K562 (cell line): ENCODE measurements around the gene STX2. TPM values are rescaled to one million over a fixed set of nuclear protein-coding genes. Genes with fewer than 3 reads are reported as not detected.
A peak's percentile ranks its signal among the peaks of the same experiment; 100 is the strongest.

ENCODE experiments used
- BCOR ChIP-seq: fragments of 450-650 bp; IDR thresholded peaks from 2 replicates; pipeline ENCODE4 v1.6.1; 2016
- BRD9 ChIP-seq: fragments of 450-650 bp; IDR thresholded peaks from 2 replicates; pipeline ENCODE4 v1.6.1; 2018; ENCODE audit warnings: low read depth; ENCODE audit not compliant: partially characterized antibody
- CAMTA2 ChIP-seq: fragments of 250-450 bp; sonication (Bioruptor Pico); conservative IDR thresholded peaks from 2 replicates; pipeline ENCODE4 v1.5.1; 2022
- CBFA2T2 ChIP-seq: fragments of 450-650 bp; conservative IDR thresholded peaks from 2 replicates; pipeline ENCODE4 v1.6.1; 2017; ENCODE audit warnings: mild to moderate bottlenecking
- CBX5 ChIP-seq: IDR thresholded peaks from 2 replicates; pipeline ENCODE4 v1.6.1; 2014; ENCODE audit warnings: low read depth, borderline replicate concordance
- DMBX1 ChIP-seq: fragments of 250-450 bp; sonication (Bioruptor Pico); IDR thresholded peaks from 2 replicates; pipeline ENCODE4 v1.8.0; 2022; ENCODE audit warnings: inconsistent platforms, mild to moderate bottlenecking, moderate library complexity, borderline replicate concordance
- DNMT1 ChIP-seq: fragments of 450-650 bp; IDR thresholded peaks from 2 replicates; pipeline ENCODE4 v1.6.1; 2016; ENCODE audit warnings: antibody characterized with exemption, mild to moderate bottlenecking
- HCFC1 ChIP-seq: IDR thresholded peaks from 2 replicates; pipeline ENCODE4 v1.6.1; 2012; ENCODE audit warnings: low read depth, low read length, improper control_type of control experiment
- HDAC1 ChIP-seq, 2 experiments: fragments of 450-650 bp; IDR thresholded peaks; 2 replicates each; pipeline ENCODE4 v1.6.1; 2016 to 2017; ENCODE audit warnings: inconsistent platforms in 1 of 2, mild to moderate bottlenecking in 1 of 2, moderate library complexity in 1 of 2
- POLR2G ChIP-seq: fragments of 200-400 bp; formaldehyde crosslinking; IDR thresholded peaks from 2 replicates; pipeline ENCODE4 v1.6.1; 2017; ENCODE audit warnings: low read depth, mild to moderate bottlenecking, antibody characterized with exemption, low read length, moderate library complexity
- PPARD ChIP-seq: fragments of 250-450 bp; sonication (Bioruptor Pico); IDR thresholded peaks from 2 replicates; pipeline ENCODE4 v1.8.0; 2022; ENCODE audit warnings: inconsistent platforms, mild to moderate bottlenecking, moderate library complexity
- RAD21 ChIP-seq, 2 experiments: fragments of 250-450 bp in 1 of 2; fragments of 450-650 bp in 1 of 2; sonication (Bioruptor Pico) in 1 of 2; formaldehyde crosslinking in 1 of 2; IDR thresholded peaks in 1 of 2; conservative IDR thresholded peaks in 1 of 2; 2 replicates each; pipeline versions ENCODE4 v1.4.0 to v1.8.0; 2020 to 2022; ENCODE audit warnings: mild to moderate bottlenecking in 2 of 2, moderate library complexity in 1 of 2
- SIN3A ChIP-seq, 2 experiments: fragments of 150-350 bp in 1 of 2; IDR thresholded peaks; 2 replicates each; pipeline ENCODE4 v1.6.1; 2011 to 2016; ENCODE audit warnings: borderline replicate concordance in 2 of 2, low read depth in 2 of 2, low read length in 2 of 2, mild to moderate bottlenecking in 2 of 2, moderate library complexity in 2 of 2; ENCODE audit not compliant: control insufficient read depth in 1 of 2
- SREBF2 ChIP-seq: sonication (generic); formaldehyde crosslinking; IDR thresholded peaks from 2 replicates; pipeline ENCODE4 v1.4.0; 2020; ENCODE audit warnings: mild to moderate bottlenecking, missing genetic modification reagents
- ZFP1 ChIP-seq: fragments of 450-650 bp; formaldehyde crosslinking; IDR thresholded peaks from 2 replicates; pipeline ENCODE4 v1.4.0; 2020; ENCODE audit warnings: mild to moderate bottlenecking, mixed read lengths
- ZFPM2 ChIP-seq: fragments of 250-450 bp; sonication (Bioruptor Pico); IDR thresholded peaks from 2 replicates; pipeline ENCODE4 v1.5.1; 2022; ENCODE audit warnings: mild to moderate bottlenecking
- ZKSCAN3 ChIP-seq: fragments of 250-450 bp; sonication (Bioruptor Pico); IDR thresholded peaks from 2 replicates; pipeline ENCODE4 v1.4.0; 2020
- ZNF431 ChIP-seq: sonication (generic); formaldehyde crosslinking; IDR thresholded peaks from 2 replicates; pipeline ENCODE4 v1.8.0; 2022; ENCODE audit warnings: mild to moderate bottlenecking, missing genetic modification reagents
- polyA plus RNA-seq, 8 experiments: library from polyadenylated mRNA; depleted of rRNA in 4 of 8; stranded (reverse) in 5 of 8; unstranded in 3 of 8; fragments of >200 nt; fragmentation: Nextera tagmentation in 2 of 8; fragmentation: Illumina TruSeq in 1 of 8; extraction: Ambion mirVana in 2 of 8; extraction: Trizol in 1 of 8; gene quantifications; 2 replicates each; pipeline versions ENCODE4 v1.2.1 to v1.2.3, GENCODE V29; 2011 to 2014; ENCODE audit warnings: inconsistent platforms in 1 of 8, missing spikeins in 1 of 8
- total RNA-seq, 7 experiments: library from RNA; depleted of rRNA in 6 of 7; stranded (reverse); fragments of >200 nt in 6 of 7; fragmentation: Illumina TruSeq in 2 of 7; extraction: Trizol in 2 of 7; gene quantifications; 2 replicates each; pipeline versions ENCODE4 v1.2.1 to v1.2.3, GENCODE V29; 2011 to 2021; ENCODE audit warnings: low replicate concordance in 1 of 7
- TF ChIP-seq, protein P1 (sequence below), 2 experiments: fragments of 450-650 bp in 1 of 2; sonication (generic) in 1 of 2; formaldehyde crosslinking in 1 of 2; IDR thresholded peaks in 1 of 2; conservative IDR thresholded peaks in 1 of 2; 2 replicates each; pipeline versions ENCODE4 v1.6.1 to v1.8.1; 2016 to 2023; ENCODE audit warnings: mild to moderate bottlenecking in 2 of 2, moderate library complexity in 2 of 2, inconsistent platforms in 1 of 2, missing genetic modification reagents in 1 of 2
- TF ChIP-seq, protein P2 (sequence below), 2 experiments: IDR thresholded peaks; 2 replicates each; pipeline ENCODE4 v1.6.1; 2011; ENCODE audit warnings: borderline replicate concordance in 1 of 2, control low read depth in 1 of 2, low read depth in 1 of 2, low read length in 1 of 2, mild to moderate bottlenecking in 1 of 2, mixed read lengths in 1 of 2, moderate library complexity in 1 of 2; ENCODE audit not compliant: insufficient read depth in 1 of 2, insufficient read length in 1 of 2, poor library complexity in 1 of 2, severe bottlenecking in 1 of 2; ENCODE audit errors: extremely low read depth in 1 of 2
- TF ChIP-seq, protein P3 (sequence below): fragments of 450-650 bp; IDR thresholded peaks from 2 replicates; pipeline ENCODE4 v1.7.1; 2018; ENCODE audit warnings: mild to moderate bottlenecking, low read depth; ENCODE audit not compliant: partially characterized antibody
- TF ChIP-seq, protein P4 (sequence below): sonication (generic); formaldehyde crosslinking; IDR thresholded peaks from 2 replicates; pipeline ENCODE4 v1.9.0; 2022; ENCODE audit warnings: mild to moderate bottlenecking, missing genetic modification reagents

The STX2 gene
- total and polyA plus RNA-seq, 9 of the 15 experiments (the other 6 are each of a cell fraction or from before 2014, with no cell fraction given) = 22.2 to 54.6 (median 30.8) TPM

DNA sequence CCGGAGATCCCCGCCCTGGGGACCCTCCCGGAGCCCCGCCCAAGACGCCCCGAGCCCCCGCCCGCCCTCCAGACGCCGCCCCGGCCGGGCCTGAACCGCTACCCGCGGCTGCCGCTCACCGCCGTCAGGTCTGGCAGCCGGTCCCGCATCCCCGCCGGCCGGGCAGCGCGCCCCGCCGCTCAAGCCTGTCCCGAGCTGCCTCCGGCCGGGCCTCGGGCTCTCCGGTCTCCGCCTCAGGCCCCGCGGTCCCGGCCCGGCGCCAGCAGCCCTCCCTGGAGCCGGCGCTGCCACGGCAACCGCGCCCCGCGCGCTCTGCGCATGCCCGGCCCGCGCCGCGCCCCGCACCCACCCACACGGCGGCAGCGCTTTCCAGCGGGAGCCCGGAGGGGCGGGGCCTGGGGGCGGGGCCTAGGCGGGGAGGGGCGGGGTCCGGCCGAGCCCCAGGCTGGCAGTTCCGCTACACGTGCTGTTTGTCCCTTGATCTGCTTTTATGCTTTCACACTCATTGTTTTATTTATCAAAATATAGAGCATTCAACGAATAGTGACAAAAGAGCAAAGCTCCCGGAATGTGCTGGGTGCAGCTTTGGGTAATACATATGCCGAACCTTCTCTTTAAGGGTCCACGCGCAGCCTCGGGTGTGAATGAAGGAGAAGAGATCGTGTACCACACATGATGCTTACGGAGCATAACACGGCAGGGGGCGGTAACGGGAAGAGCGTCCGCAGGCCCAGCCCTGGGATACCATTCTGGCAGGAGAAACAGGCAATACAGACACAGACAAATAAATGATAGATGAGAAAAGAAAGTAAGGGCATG lies at the start of gene STX2 (continued):
- no peak for TF ChIP-seq ZFP1 (CRISPR knock-in tag)
- TF ChIP-seq RAD21 (CRISPR knock-in tag; conservative IDR thresholded peaks at IDR 0.05 in 1 of 2, IDR thresholded peaks at IDR 0.05 in 1 of 2) = peak; percentile 45 to 69
- no peak for TF ChIP-seq PPARD (CRISPR knock-in tag)
- TF ChIP-seq ZKSCAN3 (CRISPR knock-in tag) = no peak
- TF ChIP-seq CBFA2T2 = no peak
- TF ChIP-seq, protein P1, sequence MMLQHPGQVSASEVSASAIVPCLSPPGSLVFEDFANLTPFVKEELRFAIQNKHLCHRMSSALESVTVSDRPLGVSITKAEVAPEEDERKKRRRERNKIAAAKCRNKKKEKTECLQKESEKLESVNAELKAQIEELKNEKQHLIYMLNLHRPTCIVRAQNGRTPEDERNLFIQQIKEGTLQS (IDR thresholded peaks at IDR 0.05) = no peak
- TF ChIP-seq, protein P1 (CRISPR knock-in tag; conservative IDR thresholded peaks at IDR 0.05) = peak; percentile 59; the same call in 1 of the 2 replicates
- TF ChIP-seq SREBF2 (CRISPR knock-in tag) = no peak
- TF ChIP-seq BCOR = peak; percentile 73
- TF ChIP-seq, protein P2, sequence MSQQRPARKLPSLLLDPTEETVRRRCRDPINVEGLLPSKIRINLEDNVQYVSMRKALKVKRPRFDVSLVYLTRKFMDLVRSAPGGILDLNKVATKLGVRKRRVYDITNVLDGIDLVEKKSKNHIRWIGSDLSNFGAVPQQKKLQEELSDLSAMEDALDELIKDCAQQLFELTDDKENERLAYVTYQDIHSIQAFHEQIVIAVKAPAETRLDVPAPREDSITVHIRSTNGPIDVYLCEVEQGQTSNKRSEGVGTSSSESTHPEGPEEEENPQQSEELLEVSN (IDR thresholded peaks at IDR 0.05; ENCODE audit: borderline replicate concordance in 1 of 2, extremely low read depth in 1 of 2, insufficient read depth in 1 of 2, insufficient read length in 1 of 2, low read depth in 1 of 2, low read length in 1 of 2, poor library complexity in 1 of 2, severe bottlenecking in 1 of 2) = peak; percentile 59 to 71
- TF ChIP-seq SIN3A (IDR thresholded peaks at IDR 0.05; ENCODE audit: borderline replicate concordance in 2 of 2, control insufficient read depth in 1 of 2, low read depth in 2 of 2, low read length in 2 of 2) = peak; percentile 73 to 81; a peak in 2 of 4 replicates
- TF ChIP-seq CAMTA2 (CRISPR knock-in tag) = no peak
- peak; percentile 65 for TF ChIP-seq BRD9
- TF ChIP-seq, protein P3, sequence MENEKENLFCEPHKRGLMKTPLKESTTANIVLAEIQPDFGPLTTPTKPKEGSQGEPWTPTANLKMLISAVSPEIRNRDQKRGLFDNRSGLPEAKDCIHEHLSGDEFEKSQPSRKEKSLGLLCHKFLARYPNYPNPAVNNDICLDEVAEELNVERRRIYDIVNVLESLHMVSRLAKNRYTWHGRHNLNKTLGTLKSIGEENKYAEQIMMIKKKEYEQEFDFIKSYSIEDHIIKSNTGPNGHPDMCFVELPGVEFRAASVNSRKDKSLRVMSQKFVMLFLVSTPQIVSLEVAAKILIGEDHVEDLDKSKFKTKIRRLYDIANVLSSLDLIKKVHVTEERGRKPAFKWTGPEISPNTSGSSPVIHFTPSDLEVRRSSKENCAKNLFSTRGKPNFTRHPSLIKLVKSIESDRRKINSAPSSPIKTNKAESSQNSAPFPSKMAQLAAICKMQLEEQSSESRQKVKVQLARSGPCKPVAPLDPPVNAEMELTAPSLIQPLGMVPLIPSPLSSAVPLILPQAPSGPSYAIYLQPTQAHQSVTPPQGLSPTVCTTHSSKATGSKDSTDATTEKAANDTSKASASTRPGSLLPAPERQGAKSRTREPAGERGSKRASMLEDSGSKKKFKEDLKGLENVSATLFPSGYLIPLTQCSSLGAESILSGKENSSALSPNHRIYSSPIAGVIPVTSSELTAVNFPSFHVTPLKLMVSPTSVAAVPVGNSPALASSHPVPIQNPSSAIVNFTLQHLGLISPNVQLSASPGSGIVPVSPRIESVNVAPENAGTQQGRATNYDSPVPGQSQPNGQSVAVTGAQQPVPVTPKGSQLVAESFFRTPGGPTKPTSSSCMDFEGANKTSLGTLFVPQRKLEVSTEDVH = peak; percentile 61
- TF ChIP-seq, protein P4, sequence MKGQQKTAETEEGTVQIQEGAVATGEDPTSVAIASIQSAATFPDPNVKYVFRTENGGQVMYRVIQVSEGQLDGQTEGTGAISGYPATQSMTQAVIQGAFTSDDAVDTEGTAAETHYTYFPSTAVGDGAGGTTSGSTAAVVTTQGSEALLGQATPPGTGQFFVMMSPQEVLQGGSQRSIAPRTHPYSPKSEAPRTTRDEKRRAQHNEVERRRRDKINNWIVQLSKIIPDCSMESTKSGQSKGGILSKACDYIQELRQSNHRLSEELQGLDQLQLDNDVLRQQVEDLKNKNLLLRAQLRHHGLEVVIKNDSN (CRISPR knock-in tag) = peak; percentile 42; the same call in 1 of the 2 replicates
- TF ChIP-seq DNMT1 = no peak
- TF ChIP-seq ZFPM2 (CRISPR knock-in tag) = no peak
- TF ChIP-seq HCFC1 = no peak
- peak; percentile 62 for TF ChIP-seq POLR2G
- TF ChIP-seq DMBX1 = peak; percentile 51; the same call in 1 of the 2 replicates
- TF ChIP-seq ZNF431 = no peak
- peak; percentile 37 to 94; a peak in 2 of 4 replicates for TF ChIP-seq HDAC1 (IDR thresholded peaks at IDR 0.05)
- TF ChIP-seq CBX5 = no peak
